ENCODE results near the gene ZNF598. TPM values are rescaled to one million over a fixed set of nuclear protein-coding genes. Genes with fewer than 3 reads are reported as not detected.

The ZNF598 gene
- total and polyA plus RNA-seq, 2 of the 13 experiments (the other 11 are each of a cell fraction or from before 2014, with no cell fraction given) = 13.5 to 14.2 TPM

DNA sequence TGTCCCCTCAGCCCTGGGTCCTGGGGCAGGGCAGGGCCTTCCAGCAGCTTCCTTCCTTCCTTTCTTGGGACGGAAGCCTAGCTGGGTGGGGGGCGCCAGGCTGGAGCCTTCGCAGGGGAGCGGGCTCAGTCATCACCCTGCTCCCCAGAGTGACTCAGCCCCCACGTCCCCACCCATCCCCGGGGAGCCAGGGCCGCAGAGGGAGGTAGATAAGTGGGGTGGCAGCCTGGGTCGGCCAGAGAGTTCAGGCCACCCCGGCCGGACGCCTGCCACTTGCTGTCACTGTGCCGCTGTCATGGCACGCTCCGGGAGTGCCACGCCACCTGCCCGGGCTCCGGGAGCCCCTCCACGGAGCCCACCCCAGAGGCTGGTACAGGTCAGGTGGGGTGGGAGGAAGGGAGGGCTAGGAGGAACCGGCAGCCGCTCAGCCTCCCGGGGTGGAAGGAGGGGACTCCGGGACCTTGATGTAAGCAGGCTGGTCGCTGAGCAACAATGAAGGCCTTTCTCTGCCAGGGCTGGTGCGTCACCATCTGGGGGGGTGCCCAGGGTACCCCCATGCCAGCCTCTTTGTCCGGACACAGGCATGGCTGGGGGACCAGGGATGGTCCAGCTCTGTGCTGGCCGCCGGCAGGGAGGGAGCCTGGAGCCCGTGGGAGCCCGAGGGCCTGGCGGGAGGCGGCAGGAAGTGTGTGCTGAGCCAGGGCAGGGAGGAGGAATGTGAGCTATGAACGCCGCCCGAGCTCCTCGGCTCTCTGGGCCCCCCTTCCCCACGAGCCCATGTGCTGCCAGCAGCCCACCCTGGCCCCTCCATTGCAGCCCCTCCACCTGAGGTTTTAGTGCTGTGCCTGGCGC is 23.7 kb upstream of the ZNF598 start (continued):
- TF ChIP-seq, protein P1, sequence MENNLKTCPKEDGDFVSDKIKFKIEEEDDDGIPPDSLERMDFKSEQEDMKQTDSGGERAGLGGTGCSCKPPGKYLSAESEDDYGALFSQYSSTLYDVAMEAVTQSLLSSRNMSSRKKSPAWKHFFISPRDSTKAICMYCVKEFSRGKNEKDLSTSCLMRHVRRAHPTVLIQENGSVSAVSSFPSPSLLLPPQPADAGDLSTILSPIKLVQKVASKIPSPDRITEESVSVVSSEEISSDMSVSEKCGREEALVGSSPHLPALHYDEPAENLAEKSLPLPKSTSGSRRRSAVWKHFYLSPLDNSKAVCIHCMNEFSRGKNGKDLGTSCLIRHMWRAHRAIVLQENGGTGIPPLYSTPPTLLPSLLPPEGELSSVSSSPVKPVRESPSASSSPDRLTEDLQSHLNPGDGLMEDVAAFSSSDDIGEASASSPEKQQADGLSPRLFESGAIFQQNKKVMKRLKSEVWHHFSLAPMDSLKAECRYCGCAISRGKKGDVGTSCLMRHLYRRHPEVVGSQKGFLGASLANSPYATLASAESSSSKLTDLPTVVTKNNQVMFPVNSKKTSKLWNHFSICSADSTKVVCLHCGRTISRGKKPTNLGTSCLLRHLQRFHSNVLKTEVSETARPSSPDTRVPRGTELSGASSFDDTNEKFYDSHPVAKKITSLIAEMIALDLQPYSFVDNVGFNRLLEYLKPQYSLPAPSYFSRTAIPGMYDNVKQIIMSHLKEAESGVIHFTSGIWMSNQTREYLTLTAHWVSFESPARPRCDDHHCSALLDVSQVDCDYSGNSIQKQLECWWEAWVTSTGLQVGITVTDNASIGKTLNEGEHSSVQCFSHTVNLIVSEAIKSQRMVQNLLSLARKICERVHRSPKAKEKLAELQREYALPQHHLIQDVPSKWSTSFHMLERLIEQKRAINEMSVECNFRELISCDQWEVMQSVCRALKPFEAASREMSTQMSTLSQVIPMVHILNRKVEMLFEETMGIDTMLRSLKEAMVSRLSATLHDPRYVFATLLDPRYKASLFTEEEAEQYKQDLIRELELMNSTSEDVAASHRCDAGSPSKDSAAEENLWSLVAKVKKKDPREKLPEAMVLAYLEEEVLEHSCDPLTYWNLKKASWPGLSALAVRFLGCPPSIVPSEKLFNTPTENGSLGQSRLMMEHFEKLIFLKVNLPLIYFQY (CRISPR knock-in tag; IDR thresholded peaks at IDR 0.05; ENCODE audit: borderline replicate concordance) = 0 out of 2 replicates have a peak, but pooled peaks have one; percentile 24
- TF ChIP-seq RARG (CRISPR knock-in tag; IDR thresholded peaks at IDR 0.05; ENCODE audit: low read depth) = no peak
- TF ChIP-seq SKI (IDR thresholded peaks at IDR 0.05; ENCODE audit: partially characterized antibody) = no peak
- no peak for TF ChIP-seq SIN3B (IDR thresholded peaks at IDR 0.05; ENCODE audit: low read length)
- no peak for TF ChIP-seq ZKSCAN8 (CRISPR knock-in tag; IDR thresholded peaks at IDR 0.05; ENCODE audit: borderline replicate concordance)
- TF ChIP-seq, protein P2, sequence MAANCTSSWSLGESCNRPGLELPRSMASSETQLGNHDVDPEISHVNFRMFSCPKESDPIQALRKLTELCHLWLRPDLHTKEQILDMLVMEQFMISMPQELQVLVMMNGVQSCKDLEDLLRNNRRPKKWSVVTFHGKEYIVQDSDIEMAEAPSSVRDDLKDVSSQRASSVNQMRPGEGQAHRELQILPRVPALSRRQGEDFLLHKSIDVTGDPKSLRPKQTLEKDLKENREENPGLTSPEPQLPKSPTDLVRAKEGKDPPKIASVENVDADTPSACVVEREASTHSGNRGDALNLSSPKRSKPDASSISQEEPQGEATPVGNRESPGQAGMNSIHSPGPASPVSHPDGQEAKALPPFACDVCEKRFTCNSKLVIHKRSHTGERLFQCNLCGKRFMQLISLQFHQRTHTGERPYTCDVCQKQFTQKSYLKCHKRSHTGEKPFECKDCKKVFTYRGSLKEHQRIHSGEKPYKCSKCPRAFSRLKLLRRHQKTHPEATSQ (CRISPR knock-in tag; IDR thresholded peaks at IDR 0.05; ENCODE audit: borderline replicate concordance) = peak; percentile 37; the same call in 1 of the 2 replicates
- no peak for TF ChIP-seq KLF13 (CRISPR knock-in tag; IDR thresholded peaks at IDR 0.05)
- peak; percentile 26; the same call in 1 of the 2 replicates for TF ChIP-seq HDAC2 (CRISPR knock-in tag; IDR thresholded peaks at IDR 0.05)
- no peak for TF ChIP-seq NFRKB (IDR thresholded peaks at IDR 0.05)
- no peak for TF ChIP-seq RBM22 (optimal IDR thresholded peaks at IDR 0.05; ENCODE audit: low read length)
- peak; percentile 24 for TF ChIP-seq HNRNPLL (IDR thresholded peaks at IDR 0.05; ENCODE audit: low read depth, low read length, poor library complexity, severe bottlenecking)
- TF ChIP-seq, protein P3, sequence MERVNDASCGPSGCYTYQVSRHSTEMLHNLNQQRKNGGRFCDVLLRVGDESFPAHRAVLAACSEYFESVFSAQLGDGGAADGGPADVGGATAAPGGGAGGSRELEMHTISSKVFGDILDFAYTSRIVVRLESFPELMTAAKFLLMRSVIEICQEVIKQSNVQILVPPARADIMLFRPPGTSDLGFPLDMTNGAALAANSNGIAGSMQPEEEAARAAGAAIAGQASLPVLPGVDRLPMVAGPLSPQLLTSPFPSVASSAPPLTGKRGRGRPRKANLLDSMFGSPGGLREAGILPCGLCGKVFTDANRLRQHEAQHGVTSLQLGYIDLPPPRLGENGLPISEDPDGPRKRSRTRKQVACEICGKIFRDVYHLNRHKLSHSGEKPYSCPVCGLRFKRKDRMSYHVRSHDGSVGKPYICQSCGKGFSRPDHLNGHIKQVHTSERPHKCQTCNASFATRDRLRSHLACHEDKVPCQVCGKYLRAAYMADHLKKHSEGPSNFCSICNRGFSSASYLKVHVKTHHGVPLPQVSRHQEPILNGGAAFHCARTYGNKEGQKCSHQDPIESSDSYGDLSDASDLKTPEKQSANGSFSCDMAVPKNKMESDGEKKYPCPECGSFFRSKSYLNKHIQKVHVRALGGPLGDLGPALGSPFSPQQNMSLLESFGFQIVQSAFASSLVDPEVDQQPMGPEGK (CRISPR knock-in tag; IDR thresholded peaks at IDR 0.05) = peak; percentile 44
- TF ChIP-seq ZBTB38 (CRISPR knock-in tag; IDR thresholded peaks at IDR 0.05) = no peak
- TF ChIP-seq TCF7 (IDR thresholded peaks at IDR 0.05; ENCODE audit: low read depth) = no peak
- TF ChIP-seq ZBTB7B (CRISPR knock-in tag; IDR thresholded peaks at IDR 0.05) = peak; percentile 80; the same call in 1 of the 2 replicates
- TF ChIP-seq, protein P4, sequence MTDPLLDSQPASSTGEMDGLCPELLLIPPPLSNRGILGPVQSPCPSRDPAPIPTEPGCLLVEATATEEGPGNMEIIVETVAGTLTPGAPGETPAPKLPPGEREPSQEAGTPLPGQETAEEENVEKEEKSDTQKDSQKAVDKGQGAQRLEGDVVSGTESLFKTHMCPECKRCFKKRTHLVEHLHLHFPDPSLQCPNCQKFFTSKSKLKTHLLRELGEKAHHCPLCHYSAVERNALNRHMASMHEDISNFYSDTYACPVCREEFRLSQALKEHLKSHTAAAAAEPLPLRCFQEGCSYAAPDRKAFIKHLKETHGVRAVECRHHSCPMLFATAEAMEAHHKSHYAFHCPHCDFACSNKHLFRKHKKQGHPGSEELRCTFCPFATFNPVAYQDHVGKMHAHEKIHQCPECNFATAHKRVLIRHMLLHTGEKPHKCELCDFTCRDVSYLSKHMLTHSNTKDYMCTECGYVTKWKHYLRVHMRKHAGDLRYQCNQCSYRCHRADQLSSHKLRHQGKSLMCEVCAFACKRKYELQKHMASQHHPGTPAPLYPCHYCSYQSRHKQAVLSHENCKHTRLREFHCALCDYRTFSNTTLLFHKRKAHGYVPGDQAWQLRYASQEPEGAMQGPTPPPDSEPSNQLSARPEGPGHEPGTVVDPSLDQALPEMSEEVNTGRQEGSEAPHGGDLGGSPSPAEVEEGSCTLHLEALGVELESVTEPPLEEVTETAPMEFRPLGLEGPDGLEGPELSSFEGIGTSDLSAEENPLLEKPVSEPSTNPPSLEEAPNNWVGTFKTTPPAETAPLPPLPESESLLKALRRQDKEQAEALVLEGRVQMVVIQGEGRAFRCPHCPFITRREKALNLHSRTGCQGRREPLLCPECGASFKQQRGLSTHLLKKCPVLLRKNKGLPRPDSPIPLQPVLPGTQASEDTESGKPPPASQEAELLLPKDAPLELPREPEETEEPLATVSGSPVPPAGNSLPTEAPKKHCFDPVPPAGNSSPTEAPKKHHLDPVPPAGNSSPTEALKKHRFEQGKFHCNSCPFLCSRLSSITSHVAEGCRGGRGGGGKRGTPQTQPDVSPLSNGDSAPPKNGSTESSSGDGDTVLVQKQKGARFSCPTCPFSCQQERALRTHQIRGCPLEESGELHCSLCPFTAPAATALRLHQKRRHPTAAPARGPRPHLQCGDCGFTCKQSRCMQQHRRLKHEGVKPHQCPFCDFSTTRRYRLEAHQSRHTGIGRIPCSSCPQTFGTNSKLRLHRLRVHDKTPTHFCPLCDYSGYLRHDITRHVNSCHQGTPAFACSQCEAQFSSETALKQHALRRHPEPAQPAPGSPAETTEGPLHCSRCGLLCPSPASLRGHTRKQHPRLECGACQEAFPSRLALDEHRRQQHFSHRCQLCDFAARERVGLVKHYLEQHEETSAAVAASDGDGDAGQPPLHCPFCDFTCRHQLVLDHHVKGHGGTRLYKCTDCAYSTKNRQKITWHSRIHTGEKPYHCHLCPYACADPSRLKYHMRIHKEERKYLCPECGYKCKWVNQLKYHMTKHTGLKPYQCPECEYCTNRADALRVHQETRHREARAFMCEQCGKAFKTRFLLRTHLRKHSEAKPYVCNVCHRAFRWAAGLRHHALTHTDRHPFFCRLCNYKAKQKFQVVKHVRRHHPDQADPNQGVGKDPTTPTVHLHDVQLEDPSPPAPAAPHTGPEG (CRISPR knock-in tag; IDR thresholded peaks at IDR 0.05) = 0 out of 2 replicates have a peak, but pooled peaks have one; percentile 4

Measured in HepG2 (cell line).